NB4 (cell line): ENCODE data around the gene SIRPB1.
"Not testable (repeated sequence)": the region's sequence is repeated elsewhere in the genome, so short reads cannot be mapped to it uniquely, and the experiment has no call there.

Experiments used
- POLR2A ChIP-seq: IDR thresholded peaks from 2 replicates; pipeline ENCODE4 v1.6.1; 2011; ENCODE audit warnings: mild to moderate bottlenecking; ENCODE audit not compliant: insufficient read length; ENCODE audit errors: extremely low read depth
- TF ChIP-seq, protein P1 (sequence below): IDR thresholded peaks from one replicate; pipeline ENCODE4 v1.5.1; 2012; ENCODE audit warnings: low read depth, low read length

DNA sequence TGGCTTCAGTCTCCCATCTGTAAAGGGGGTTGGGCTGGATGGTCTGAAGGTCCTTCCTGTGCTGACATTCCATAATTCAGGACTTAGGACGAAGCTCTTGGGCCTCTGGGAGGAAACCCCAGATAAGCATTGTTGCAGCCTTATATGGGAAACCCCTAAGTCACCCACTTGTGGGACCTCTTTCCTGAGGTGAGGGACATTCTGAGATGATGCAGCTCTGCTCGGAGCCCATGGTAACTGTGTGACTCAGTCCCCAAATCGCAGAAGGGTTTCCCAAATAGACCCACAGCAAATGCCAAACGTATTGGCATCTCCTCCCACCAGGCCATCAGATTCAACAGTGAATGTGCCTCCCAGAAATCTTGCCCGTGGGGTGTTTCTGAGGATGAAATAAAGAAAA is 9.4 kb downstream of the SIRPB1 start:
- TF ChIP-seq POLR2A = not testable (repeated sequence)
- TF ChIP-seq, protein P1, sequence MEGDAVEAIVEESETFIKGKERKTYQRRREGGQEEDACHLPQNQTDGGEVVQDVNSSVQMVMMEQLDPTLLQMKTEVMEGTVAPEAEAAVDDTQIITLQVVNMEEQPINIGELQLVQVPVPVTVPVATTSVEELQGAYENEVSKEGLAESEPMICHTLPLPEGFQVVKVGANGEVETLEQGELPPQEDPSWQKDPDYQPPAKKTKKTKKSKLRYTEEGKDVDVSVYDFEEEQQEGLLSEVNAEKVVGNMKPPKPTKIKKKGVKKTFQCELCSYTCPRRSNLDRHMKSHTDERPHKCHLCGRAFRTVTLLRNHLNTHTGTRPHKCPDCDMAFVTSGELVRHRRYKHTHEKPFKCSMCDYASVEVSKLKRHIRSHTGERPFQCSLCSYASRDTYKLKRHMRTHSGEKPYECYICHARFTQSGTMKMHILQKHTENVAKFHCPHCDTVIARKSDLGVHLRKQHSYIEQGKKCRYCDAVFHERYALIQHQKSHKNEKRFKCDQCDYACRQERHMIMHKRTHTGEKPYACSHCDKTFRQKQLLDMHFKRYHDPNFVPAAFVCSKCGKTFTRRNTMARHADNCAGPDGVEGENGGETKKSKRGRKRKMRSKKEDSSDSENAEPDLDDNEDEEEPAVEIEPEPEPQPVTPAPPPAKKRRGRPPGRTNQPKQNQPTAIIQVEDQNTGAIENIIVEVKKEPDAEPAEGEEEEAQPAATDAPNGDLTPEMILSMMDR = not testable (repeated sequence)
